ENCODE data around the gene HMG20A. TPM values are rescaled to one million over a fixed set of nuclear protein-coding genes. Genes with fewer than 3 reads are reported as not detected.

The HMG20A gene
- total RNA-seq, 4 donors from 2014 or later = 20.7 to 42.2 (median 31.2) TPM

GRCh38 chr15:77426871-77427270, 6.2 kb downstream of the HMG20A start:
- WGBS = 97% methylated on average over 1 of the region's 1 CpG
- DNase-seq (ENCODE audit: extremely low spot score) = no peak
- no peak overlapping the region for H3K4me3 ChIP-seq
- H3K27me3 ChIP-seq = no peaks in the 10 kb centered on the region
- no peaks in the 10 kb centered on the region for H3K36me3 ChIP-seq
- H3K4me1 ChIP-seq = peaks cover 12 to 40% (median 33%) of the 10 kb centered on the region in 4 donors
- TF ChIP-seq POLR2AphosphoS5 (IDR thresholded peaks at IDR 0.05) (no peak), EP300 (IDR thresholded peaks at IDR 0.05) (no peak), CTCF (IDR thresholded peaks at IDR 0.05) (no peak), POLR2A (IDR thresholded peaks at IDR 0.05; ENCODE audit: low read depth) (no peak)
- H3K9me3 ChIP-seq = no peaks in the 10 kb centered on the region
- no peak overlapping the region for H3K27ac ChIP-seq (replicated peaks in 1 of 4)
- intact Hi-C loops (cut with DNase I) = no loop called here

DNA sequence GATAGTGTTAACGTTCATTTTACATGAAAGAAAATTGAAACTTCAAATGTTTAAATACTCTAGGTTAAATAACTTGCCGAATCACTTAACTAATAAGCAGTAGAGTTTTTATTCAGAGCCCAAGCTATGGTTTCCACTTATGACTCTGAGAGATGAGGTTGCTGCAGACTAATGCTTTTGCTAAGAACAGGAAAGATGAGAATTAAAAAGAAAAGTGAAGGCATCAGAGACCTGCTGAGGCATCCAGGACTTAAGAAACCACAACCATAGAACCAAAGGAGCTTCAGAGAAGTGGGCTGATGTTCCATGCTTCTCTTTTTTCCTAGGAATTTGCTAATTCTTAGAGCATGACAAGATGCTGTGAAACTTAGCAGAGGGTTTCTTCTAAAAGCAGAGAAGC, 9.5 kb downstream of the HMG20A start:
- Histone ChIP-seq H3K4me3 (no peak overlapping the region), H3K4me1 (peaks cover 0 to 7% (median 3%) of the 10 kb centered on the region in 4 donors), H3K27ac (replicated peaks in 1 of 4) (no peak overlapping the region), H3K9me3 (no peaks in the 10 kb centered on the region), H3K27me3 (no peaks in the 10 kb centered on the region), H3K36me3 (no peaks in the 10 kb centered on the region)
- intact Hi-C loops (cut with DNase I) = no loop called here
- WGBS = 88% methylated on average over 2 of the region's 2 CpGs
- TF ChIP-seq POLR2A (IDR thresholded peaks at IDR 0.05; ENCODE audit: low read depth) (no peak), CTCF (IDR thresholded peaks at IDR 0.05) (no peak), POLR2AphosphoS5 (IDR thresholded peaks at IDR 0.05) (no peak), EP300 (IDR thresholded peaks at IDR 0.05) (no peak)
- no peak for DNase-seq (ENCODE audit: extremely low spot score)

- Histone ChIP-seq H3K4me3 (no peak overlapping the region), H3K27ac (replicated peaks in 1 of 4) (no peak overlapping the region), H3K36me3 (no peaks in the 10 kb centered on the region), H3K27me3 (no peaks in the 10 kb centered on the region), H3K9me3 (no peaks in the 10 kb centered on the region), H3K4me1 (peaks cover 0 to 6% (median 3%) of the 10 kb centered on the region in 4 donors)
- TF ChIP-seq POLR2A (IDR thresholded peaks at IDR 0.05; ENCODE audit: low read depth) = no peak
- TF ChIP-seq EP300 (IDR thresholded peaks at IDR 0.05) = no peak
- no peak for TF ChIP-seq CTCF (IDR thresholded peaks at IDR 0.05)
- TF ChIP-seq POLR2AphosphoS5 (IDR thresholded peaks at IDR 0.05) = no peak
- no peak for DNase-seq (ENCODE audit: extremely low spot score)
- intact Hi-C loops (cut with DNase I) = no loop called here
- 93% methylated on average over 2 of the region's 2 CpGs for WGBS
These were observed 10.0 kb downstream of the HMG20A start for GRCh38 chr15:77430652-77431051.

DNA sequence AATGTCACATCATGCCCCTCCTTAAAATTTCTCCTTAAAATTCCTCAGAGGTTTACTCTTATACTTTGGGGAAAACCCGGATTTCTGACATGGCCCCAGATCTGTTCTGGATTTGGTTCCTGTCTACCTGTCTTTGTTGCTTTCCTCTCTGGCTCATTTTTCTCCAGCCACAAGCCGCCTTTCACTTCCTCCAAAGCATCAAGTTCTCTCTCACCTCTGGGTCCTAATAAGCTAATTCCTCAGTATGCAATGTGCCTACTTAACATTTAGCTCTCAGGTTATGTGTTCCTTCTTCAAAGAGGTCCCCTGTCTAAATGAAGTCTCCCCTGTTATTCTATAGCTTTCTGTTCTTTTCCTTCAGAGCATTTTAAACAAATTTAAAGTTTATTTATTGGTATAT, 16.1 kb downstream of the HMG20A start:
- 93% methylated on average over 2 of the region's 2 CpGs for WGBS
- H3K9me3 ChIP-seq = no peaks in the 10 kb centered on the region
- no peak overlapping the region for H3K4me3 ChIP-seq
- peaks cover 11 to 14% (median 14%) of the 10 kb centered on the region in 4 donors for H3K4me1 ChIP-seq
- H3K27me3 ChIP-seq = no peaks in the 10 kb centered on the region
- no peak for DNase-seq (ENCODE audit: extremely low spot score)
- intact Hi-C loops (cut with DNase I) = no loop called here
- no peak overlapping the region for H3K27ac ChIP-seq (replicated peaks in 1 of 4)
- TF ChIP-seq CTCF (IDR thresholded peaks at IDR 0.05) = no peak
- TF ChIP-seq POLR2AphosphoS5 (IDR thresholded peaks at IDR 0.05) = no peak
- TF ChIP-seq POLR2A (IDR thresholded peaks at IDR 0.05; ENCODE audit: low read depth) = no peak
- no peak for TF ChIP-seq EP300 (IDR thresholded peaks at IDR 0.05)
- H3K36me3 ChIP-seq = no peaks in the 10 kb centered on the region

DNA sequence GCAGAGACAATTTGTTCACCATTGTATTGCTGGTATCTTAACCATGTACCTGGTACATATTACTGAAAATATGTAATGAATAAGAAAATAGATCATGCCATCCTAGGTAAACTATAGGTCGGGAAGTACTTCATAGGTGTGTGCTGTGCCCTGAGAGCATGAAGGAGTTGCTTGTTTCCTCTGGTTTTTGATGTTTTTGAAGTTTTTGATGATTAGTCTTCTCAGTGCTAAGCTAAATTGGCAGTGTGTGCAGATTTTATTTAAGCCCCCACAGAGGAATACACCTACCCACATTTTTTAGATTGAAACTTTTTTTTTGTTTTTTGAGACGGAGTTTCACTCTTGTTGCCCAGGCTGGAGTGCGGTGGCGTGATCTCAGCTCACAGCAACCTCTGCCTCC, 16.6 kb downstream of the HMG20A start:
- no peaks in the 10 kb centered on the region for H3K27me3 ChIP-seq
- intact Hi-C loops (cut with DNase I) = no loop called here
- 92% methylated on average over 4 of the region's 4 CpGs for WGBS
- no peaks in the 10 kb centered on the region for H3K9me3 ChIP-seq
- H3K36me3 ChIP-seq = no peaks in the 10 kb centered on the region
- no peak for DNase-seq (ENCODE audit: extremely low spot score)
- peaks cover 16 to 19% (median 18%) of the 10 kb centered on the region in 4 donors for H3K4me1 ChIP-seq
- no peak overlapping the region for H3K4me3 ChIP-seq
- TF ChIP-seq CTCF (IDR thresholded peaks at IDR 0.05) (no peak), EP300 (IDR thresholded peaks at IDR 0.05) (no peak), POLR2A (IDR thresholded peaks at IDR 0.05; ENCODE audit: low read depth) (no peak), POLR2AphosphoS5 (IDR thresholded peaks at IDR 0.05) (no peak)
- no peak overlapping the region for H3K27ac ChIP-seq (replicated peaks in 1 of 4)
